Measurements from ENCODE around the gene TBX6.

TBX6 gene

GRCh38 chr16:30083216-30084055, 8.3 kb downstream of the TBX6 start:
- DNase-seq (ENCODE audit: low read depth), result no peak
- Histone ChIP-seq H3K36me3 (ENCODE audit: control insufficient read depth, insufficient read depth, low read length, severe bottlenecking) (peaks cover 56% of the 10 kb centered on the region), H3K4me3 (ENCODE audit: low read length) (no peak overlapping the region), H3K4me1 (ENCODE audit: control insufficient read depth, insufficient read depth, low read length) (peaks cover 8% of the 10 kb centered on the region), H3K9me3 (ENCODE audit: control insufficient read depth, low read length) (no peaks in the 10 kb centered on the region), H3K9ac (ENCODE audit: low read length) (no peak overlapping the region), H3K27me3 (replicated peaks; ENCODE audit: control insufficient read depth, insufficient read depth, low read length) (no peaks in the 10 kb centered on the region)

- Histone ChIP-seq H3K36me3 (ENCODE audit: control insufficient read depth, insufficient read depth, low read length, severe bottlenecking) (peaks cover 63% of the 10 kb centered on the region), H3K4me3 (ENCODE audit: low read length) (no peak overlapping the region), H3K9ac (ENCODE audit: low read length) (no peak overlapping the region), H3K4me1 (ENCODE audit: control insufficient read depth, insufficient read depth, low read length) (peaks cover 15% of the 10 kb centered on the region), H3K27me3 (replicated peaks; ENCODE audit: control insufficient read depth, insufficient read depth, low read length) (no peaks in the 10 kb centered on the region), H3K9me3 (ENCODE audit: control insufficient read depth, low read length) (no peaks in the 10 kb centered on the region)
- no peak for DNase-seq (ENCODE audit: low read depth)
These were observed 9.1 kb downstream of the TBX6 start for GRCh38 chr16:30082545-30083090.

- Histone ChIP-seq H3K27me3 (replicated peaks; ENCODE audit: control insufficient read depth, insufficient read depth, low read length) (no peaks in the 10 kb centered on the region), H3K9me3 (ENCODE audit: control insufficient read depth, low read length) (no peaks in the 10 kb centered on the region), H3K4me1 (ENCODE audit: control insufficient read depth, insufficient read depth, low read length) (peaks cover 26% of the 10 kb centered on the region), H3K4me3 (ENCODE audit: low read length) (no peak overlapping the region), H3K36me3 (ENCODE audit: control insufficient read depth, insufficient read depth, low read length, severe bottlenecking) (peaks cover 57% of the 10 kb centered on the region), H3K9ac (ENCODE audit: low read length) (no peak overlapping the region)
- no peak for DNase-seq (ENCODE audit: low read depth)
These were observed 12.2 kb downstream of the TBX6 start for GRCh38 chr16:30079480-30079879.

GRCh38 chr16:30078744-30079143, 13.0 kb downstream of the TBX6 start:
- Histone ChIP-seq H3K9me3 (ENCODE audit: control insufficient read depth, low read length) (no peaks in the 10 kb centered on the region), H3K4me3 (ENCODE audit: low read length) (no peak overlapping the region), H3K9ac (ENCODE audit: low read length) (no peak overlapping the region), H3K27me3 (replicated peaks; ENCODE audit: control insufficient read depth, insufficient read depth, low read length) (no peaks in the 10 kb centered on the region), H3K36me3 (ENCODE audit: control insufficient read depth, insufficient read depth, low read length, severe bottlenecking) (peaks cover 50% of the 10 kb centered on the region), H3K4me1 (ENCODE audit: control insufficient read depth, insufficient read depth, low read length) (peaks cover 26% of the 10 kb centered on the region)
- DNase-seq (ENCODE audit: low read depth), result no peak

- peak overlapping the region; percentile 96 for H3K4me3 ChIP-seq (ENCODE audit: low read length)
- peak overlapping the region; percentile 96 for H3K9ac ChIP-seq (ENCODE audit: low read length)
- no peaks in the 10 kb centered on the region for H3K9me3 ChIP-seq (ENCODE audit: control insufficient read depth, low read length)
- no peak for DNase-seq (ENCODE audit: low read depth)
- H3K36me3 ChIP-seq (ENCODE audit: control insufficient read depth, insufficient read depth, low read length, severe bottlenecking), result peaks cover 45% of the 10 kb centered on the region
- no peaks in the 10 kb centered on the region for H3K27me3 ChIP-seq (replicated peaks; ENCODE audit: control insufficient read depth, insufficient read depth, low read length)
- peaks cover 26% of the 10 kb centered on the region for H3K4me1 ChIP-seq (ENCODE audit: control insufficient read depth, insufficient read depth, low read length)
These were observed 14.1 kb downstream of the TBX6 start for GRCh38 chr16:30077656-30078055.

GRCh38 chr16:30076276-30076791, 15.4 kb downstream of the TBX6 start:
- Histone ChIP-seq H3K36me3 (ENCODE audit: control insufficient read depth, insufficient read depth, low read length, severe bottlenecking) (peaks cover 48% of the 10 kb centered on the region), H3K4me1 (ENCODE audit: control insufficient read depth, insufficient read depth, low read length) (peaks cover 26% of the 10 kb centered on the region), H3K9ac (ENCODE audit: low read length) (peak overlapping the region; percentile 96), H3K27me3 (replicated peaks; ENCODE audit: control insufficient read depth, insufficient read depth, low read length) (no peaks in the 10 kb centered on the region), H3K9me3 (ENCODE audit: control insufficient read depth, low read length) (no peaks in the 10 kb centered on the region), H3K4me3 (ENCODE audit: low read length) (peak overlapping the region; percentile 96)
- DNase-seq (ENCODE audit: low read depth), result peak; percentile 57

GRCh38 chr16:30075503-30076275, 16.0 kb downstream of the TBX6 start, which contains the start of gene PPP4C:
PPP4C (plus strand) TSS chr16:30075994; CDS start chr16:30076378, 384 bp downstream.
- no peaks in the 10 kb centered on the region for H3K27me3 ChIP-seq (replicated peaks; ENCODE audit: control insufficient read depth, insufficient read depth, low read length)
- H3K9ac ChIP-seq (ENCODE audit: low read length), result peak within 1 kb of the TSS; percentile 96
- peaks cover 31% of the 10 kb centered on the region for H3K4me1 ChIP-seq (ENCODE audit: control insufficient read depth, insufficient read depth, low read length)
- DNase-seq (ENCODE audit: low read depth), result peak; percentile 97
- peak within 1 kb of the TSS; percentile 96 for H3K4me3 ChIP-seq (ENCODE audit: low read length)
- H3K36me3 ChIP-seq (ENCODE audit: control insufficient read depth, insufficient read depth, low read length, severe bottlenecking), result peaks cover 48% of the 10 kb centered on the region
- H3K9me3 ChIP-seq (ENCODE audit: control insufficient read depth, low read length), result no peaks in the 10 kb centered on the region

- peak overlapping the region; percentile 100 for H3K9ac ChIP-seq (ENCODE audit: low read length)
- no peak for DNase-seq (ENCODE audit: low read depth)
- H3K36me3 ChIP-seq (ENCODE audit: control insufficient read depth, insufficient read depth, low read length, severe bottlenecking), result peaks cover 72% of the 10 kb centered on the region
- peak overlapping the region; percentile 99 for H3K4me3 ChIP-seq (ENCODE audit: low read length)
- peaks cover 49% of the 10 kb centered on the region for H3K4me1 ChIP-seq (ENCODE audit: control insufficient read depth, insufficient read depth, low read length)
- H3K9me3 ChIP-seq (ENCODE audit: control insufficient read depth, low read length), result no peaks in the 10 kb centered on the region
- no peaks in the 10 kb centered on the region for H3K27me3 ChIP-seq (replicated peaks; ENCODE audit: control insufficient read depth, insufficient read depth, low read length)
These were observed 21.2 kb downstream of the TBX6 start for GRCh38 chr16:30070490-30070889.

GRCh38 chr16:30069611-30070462, 21.9 kb downstream of the TBX6 start:
- Histone ChIP-seq H3K4me1 (ENCODE audit: control insufficient read depth, insufficient read depth, low read length) (peaks cover 44% of the 10 kb centered on the region), H3K4me3 (ENCODE audit: low read length) (peak overlapping the region; percentile 99), H3K36me3 (ENCODE audit: control insufficient read depth, insufficient read depth, low read length, severe bottlenecking) (peaks cover 72% of the 10 kb centered on the region), H3K9ac (ENCODE audit: low read length) (peak overlapping the region; percentile 100), H3K27me3 (replicated peaks; ENCODE audit: control insufficient read depth, insufficient read depth, low read length) (no peaks in the 10 kb centered on the region), H3K9me3 (ENCODE audit: control insufficient read depth, low read length) (no peaks in the 10 kb centered on the region)
- no peak for DNase-seq (ENCODE audit: low read depth)

GRCh38 chr16:30068750-30069610, 22.7 kb downstream of the TBX6 start:
- H3K4me1 ChIP-seq (ENCODE audit: control insufficient read depth, insufficient read depth, low read length), result peaks cover 43% of the 10 kb centered on the region
- H3K9ac ChIP-seq (ENCODE audit: low read length), result peak overlapping the region; percentile 100
- H3K36me3 ChIP-seq (ENCODE audit: control insufficient read depth, insufficient read depth, low read length, severe bottlenecking), result peaks cover 72% of the 10 kb centered on the region
- H3K4me3 ChIP-seq (ENCODE audit: low read length), result peak overlapping the region; percentile 99
- H3K9me3 ChIP-seq (ENCODE audit: control insufficient read depth, low read length), result no peaks in the 10 kb centered on the region
- H3K27me3 ChIP-seq (replicated peaks; ENCODE audit: control insufficient read depth, insufficient read depth, low read length), result no peaks in the 10 kb centered on the region
- DNase-seq (ENCODE audit: low read depth), result peak; percentile 58

Data from adipocyte (in vitro differentiated cells).